GM12892 (cell line): Measurements from ENCODE around the gene IL17RC.

Experiments
- POLR2A ChIP-seq: IDR thresholded peaks from 2 replicates; pipeline ENCODE4 v1.6.1; 2011; ENCODE audit warnings: low read depth, low read length, control low read depth
- TAF1 ChIP-seq: IDR thresholded peaks from 2 replicates; pipeline ENCODE4 v1.6.1; 2011; ENCODE audit warnings: low read depth, mild to moderate bottlenecking, control low read depth, low read length, borderline replicate concordance

DNA sequence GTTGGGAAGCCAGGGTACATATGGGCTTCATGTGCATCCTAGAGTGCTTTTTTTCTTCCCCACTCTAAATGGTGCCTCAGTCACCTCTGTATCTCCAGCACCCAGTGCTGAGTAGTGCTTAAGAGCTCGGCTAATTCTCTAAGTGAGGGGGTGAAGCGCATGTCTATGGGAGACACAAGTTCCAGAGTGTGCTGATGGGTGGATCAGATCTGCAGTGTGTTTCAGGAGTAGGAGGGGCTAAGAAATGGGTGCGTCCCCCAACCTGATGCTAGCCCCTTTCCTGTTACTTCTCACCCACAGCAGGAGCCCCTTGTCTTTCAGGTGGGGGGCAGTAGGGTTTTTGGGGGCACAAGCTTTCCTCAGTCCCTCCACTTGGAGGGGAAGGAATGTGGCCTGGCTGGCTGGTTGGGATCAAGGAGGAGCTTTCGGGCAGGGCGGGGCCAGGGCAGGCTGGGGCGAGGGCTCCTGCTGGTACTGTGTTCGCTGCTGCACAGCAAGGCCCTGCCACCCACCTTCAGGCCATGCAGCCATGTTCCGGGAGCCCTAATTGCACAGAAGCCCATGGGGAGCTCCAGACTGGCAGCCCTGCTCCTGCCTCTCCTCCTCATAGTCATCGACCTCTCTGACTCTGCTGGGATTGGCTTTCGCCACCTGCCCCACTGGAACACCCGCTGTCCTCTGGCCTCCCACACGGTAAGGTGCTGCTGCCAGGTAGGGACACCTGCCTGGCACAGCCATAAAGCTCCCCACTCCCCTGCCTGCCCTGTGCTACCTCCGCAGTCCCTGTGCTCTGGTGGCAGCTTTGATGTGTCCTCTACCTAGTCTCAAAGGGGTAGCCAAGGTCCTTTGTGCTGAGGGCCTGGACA is 14.3 kb upstream of the IL17RC start, which contains the start of gene IL17RE:
- TF ChIP-seq POLR2A = no peak
- no peak for TF ChIP-seq TAF1
